Stimulated activated CD4-positive, alpha-beta T cell treated with anti-CD3 and anti-CD28 coated beads, Interleukin-12 subunit alpha, Interleukin-12 subunit beta, amount 100 ng/mL, for 4 hours (primary cell): ENCODE measurements around the gene CRYGA.
"Not testable (repeated sequence)": the region's sequence is repeated elsewhere in the genome, so short reads cannot be mapped to it uniquely, and the experiment has no call there.

Experiments
- DNase-seq: peaks from one replicate; pipeline ENCODE4 v3.0.0-alpha.2; 2020

The CRYGA gene

GRCh38 chr2:208124013-208124715 lies 39.2 kb downstream of the CRYGA start, which contains the start of gene CRYGD:
Gene CRYGD (minus strand): TSS chr2:208124524. CDS start chr2:208124473, 51 bp downstream.
- not testable (repeated sequence) for DNase-seq

- no peak for DNase-seq
Observed at GRCh38 chr2:208122248-208122647, 41.1 kb downstream of the CRYGA start.

- no peak for DNase-seq
Observed at GRCh38 chr2:208118918-208119317, 44.5 kb downstream of the CRYGA start.

GRCh38 chr2:208117390-208117789 lies 46.0 kb downstream of the CRYGA start:
- DNase-seq = not testable (repeated sequence)

- no peak for DNase-seq
Observed at GRCh38 chr2:208112969-208113368, 50.4 kb downstream of the CRYGA start.

- not testable (repeated sequence) for DNase-seq
Observed at GRCh38 chr2:208112273-208112745, 51.1 kb downstream of the CRYGA start.
